HEK293 (cell line): ENCODE measurements around the gene IFNLR1.

Experiments
- CTCF ChIA-PET: fragments of 350-600 bp; formaldehyde crosslinking; extraction: SDS; loops from one replicate; lab custom pipeline; 2021; ENCODE audit warnings: antibody characterized with exemption; lab: Yijun Ruan, JAX
- POLR2A ChIA-PET: fragments of 300-600 bp; formaldehyde crosslinking; extraction: SDS; loops from one replicate; lab custom pipeline; 2020; ENCODE audit warnings: antibody characterized with exemption, inconsistent platforms; lab: Yijun Ruan, JAX
- H3K27ac ChIP-seq: fragments of 200-500 bp; sonication (Bioruptor generic); 2 replicates; pipeline ENCODE4 v1.5.1; 2014; ENCODE audit warnings: low read depth, low read length, control low read depth, inconsistent platforms; ENCODE audit errors: extremely low read depth
- H3K36me3 ChIP-seq, 2 experiments: fragments of 200-500 bp in 1 of 2; sonication (Bioruptor generic) in 1 of 2; 1 replicate in 1 of 2; 2 replicates in 1 of 2; pipeline ENCODE4 v1.5.1; 2014 to 2017; ENCODE audit warnings: inconsistent platforms in 2 of 2, low read length in 2 of 2; ENCODE audit not compliant: control insufficient read depth in 2 of 2, insufficient read depth in 1 of 2
- H3K4me1 ChIP-seq: fragments of 200-500 bp; sonication (Bioruptor generic); 2 replicates; pipeline ENCODE4 v1.5.1; 2014; ENCODE audit warnings: mild to moderate bottlenecking, low read length, inconsistent platforms; ENCODE audit not compliant: control insufficient read depth, insufficient read depth
- H3K4me3 ChIP-seq: 2 replicates; pipeline ENCODE4 v1.5.1; 2011; ENCODE audit warnings: low read depth, mild to moderate bottlenecking, control low read depth, low read length, moderate library complexity
- H3K9me3 ChIP-seq: fragments of 200-500 bp; sonication (Bioruptor generic); 2 replicates; pipeline ENCODE4 v1.5.1; 2014; ENCODE audit warnings: low read depth, low read length, inconsistent platforms; ENCODE audit not compliant: control insufficient read depth, insufficient read depth
- SP7 ChIP-seq: fragments of 450-650 bp; formaldehyde crosslinking; IDR thresholded peaks from 2 replicates; pipeline ENCODE4 v1.5.1; 2016; ENCODE audit warnings: missing biosample characterization, missing genetic modification characterization
- TCF7L2 ChIP-seq: IDR thresholded peaks from 2 replicates; pipeline ENCODE4 v1.6.1; 2011; ENCODE audit warnings: low read depth, mild to moderate bottlenecking, inconsistent platforms, low read length, moderate library complexity, borderline replicate concordance
- ZIC2 ChIP-seq: fragments of 450-650 bp; formaldehyde crosslinking; IDR thresholded peaks from 2 replicates; pipeline ENCODE4 v1.5.1; 2016; ENCODE audit warnings: missing biosample characterization, missing genetic modification characterization
- ZNF112 ChIP-seq: fragments of 450-650 bp; formaldehyde crosslinking; IDR thresholded peaks from 2 replicates; pipeline ENCODE4 v1.5.0; 2017; ENCODE audit warnings: missing biosample characterization, missing genetic modification characterization
- ZNF175 ChIP-seq: fragments of 450-650 bp; formaldehyde crosslinking; IDR thresholded peaks from 2 replicates; pipeline ENCODE4 v1.5.1; 2016; ENCODE audit warnings: missing biosample characterization, missing genetic modification characterization
- ZNF311 ChIP-seq: fragments of 450-650 bp; formaldehyde crosslinking; IDR thresholded peaks from 2 replicates; pipeline ENCODE4 v1.5.1; 2017; ENCODE audit warnings: missing biosample characterization, missing genetic modification characterization, borderline replicate concordance
- ZNF416 ChIP-seq: fragments of 450-650 bp; formaldehyde crosslinking; IDR thresholded peaks from 2 replicates; pipeline ENCODE4 v1.5.1; 2016; ENCODE audit warnings: missing biosample characterization, missing genetic modification characterization
- ZNF521 ChIP-seq: fragments of 450-650 bp; formaldehyde crosslinking; IDR thresholded peaks from 2 replicates; pipeline ENCODE4 v1.5.1; 2017; ENCODE audit warnings: missing biosample characterization, mild to moderate bottlenecking, missing genetic modification characterization
- ZNF544 ChIP-seq: fragments of 450-650 bp; formaldehyde crosslinking; IDR thresholded peaks from 2 replicates; pipeline ENCODE4 v1.5.0; 2017; ENCODE audit warnings: missing biosample characterization, missing genetic modification characterization
- ZNF677 ChIP-seq: fragments of 450-650 bp; IDR thresholded peaks from 2 replicates; pipeline ENCODE4 v1.5.0; 2018; ENCODE audit warnings: missing biosample characterization, mild to moderate bottlenecking, missing genetic modification characterization, moderate library complexity
- ZNF768 ChIP-seq: fragments of 450-650 bp; formaldehyde crosslinking; IDR thresholded peaks from 2 replicates; pipeline ENCODE4 v1.5.1; 2018; ENCODE audit warnings: missing biosample characterization, mild to moderate bottlenecking, missing genetic modification characterization
- ZNF776 ChIP-seq: fragments of 450-650 bp; formaldehyde crosslinking; IDR thresholded peaks from 2 replicates; pipeline ENCODE4 v1.5.0; 2017; ENCODE audit warnings: missing biosample characterization, missing genetic modification characterization, borderline replicate concordance
- ZSCAN23 ChIP-seq: fragments of 450-650 bp; formaldehyde crosslinking; IDR thresholded peaks from 2 replicates; pipeline ENCODE4 v1.5.1; 2016; ENCODE audit warnings: missing biosample characterization, missing genetic modification characterization
- TF ChIP-seq, protein P1 (sequence below): sonication (generic); formaldehyde crosslinking; IDR thresholded peaks from 2 replicates; pipeline ENCODE4 v1.8.1; 2022; ENCODE audit warnings: mild to moderate bottlenecking, moderate library complexity, missing genetic modification reagents
- TF ChIP-seq, protein P2 (sequence below): IDR thresholded peaks from 2 replicates; pipeline ENCODE4 v1.6.1; 2011; ENCODE audit warnings: mild to moderate bottlenecking, low read depth, low read length, borderline replicate concordance
- TF ChIP-seq, protein P3 (sequence below): fragments of 450-650 bp; formaldehyde crosslinking; IDR thresholded peaks from 2 replicates; pipeline ENCODE4 v1.5.1; 2017; ENCODE audit warnings: missing biosample characterization, missing genetic modification characterization
- TF ChIP-seq, protein P4 (sequence below): fragments of 450-650 bp; formaldehyde crosslinking; IDR thresholded peaks from 2 replicates; pipeline ENCODE4 v1.5.1; 2016; ENCODE audit warnings: missing biosample characterization, missing genetic modification characterization
- TF ChIP-seq, protein P5 (sequence below): fragments of 450-650 bp; formaldehyde crosslinking; IDR thresholded peaks from 2 replicates; pipeline ENCODE4 v1.5.1; 2016; ENCODE audit warnings: missing biosample characterization, missing genetic modification characterization
- TF ChIP-seq, protein P6 (sequence below): fragments of 450-650 bp; formaldehyde crosslinking; IDR thresholded peaks from 2 replicates; pipeline ENCODE4 v1.5.1; 2016; ENCODE audit warnings: missing biosample characterization, missing genetic modification characterization
- TF ChIP-seq, protein P7 (sequence below): fragments of 450-650 bp; formaldehyde crosslinking; IDR thresholded peaks from 2 replicates; pipeline ENCODE4 v1.5.1; 2016; ENCODE audit warnings: missing biosample characterization, missing genetic modification characterization

IFNLR1 gene

DNA sequence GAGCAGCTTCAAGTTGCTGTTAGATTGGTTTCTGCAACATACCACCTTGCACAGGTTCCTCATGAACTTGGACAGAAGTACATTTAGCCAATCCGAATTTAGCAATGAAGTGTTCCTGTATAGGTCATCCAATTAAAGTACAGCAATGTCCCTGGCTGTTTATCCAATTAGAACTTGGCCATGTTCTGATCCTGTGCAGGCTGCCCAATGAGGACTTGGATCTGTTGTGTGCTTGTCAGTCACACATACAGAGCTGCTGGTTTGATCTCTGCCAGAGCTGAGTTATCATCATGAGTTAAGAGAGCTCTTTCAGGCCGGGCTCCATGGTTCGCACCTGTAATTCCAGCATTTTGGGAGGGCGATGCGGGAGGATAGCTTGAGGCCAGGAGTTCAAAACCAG, 22.0 kb upstream of the IFNLR1 start (continued):
- TF ChIP-seq, protein P1, sequence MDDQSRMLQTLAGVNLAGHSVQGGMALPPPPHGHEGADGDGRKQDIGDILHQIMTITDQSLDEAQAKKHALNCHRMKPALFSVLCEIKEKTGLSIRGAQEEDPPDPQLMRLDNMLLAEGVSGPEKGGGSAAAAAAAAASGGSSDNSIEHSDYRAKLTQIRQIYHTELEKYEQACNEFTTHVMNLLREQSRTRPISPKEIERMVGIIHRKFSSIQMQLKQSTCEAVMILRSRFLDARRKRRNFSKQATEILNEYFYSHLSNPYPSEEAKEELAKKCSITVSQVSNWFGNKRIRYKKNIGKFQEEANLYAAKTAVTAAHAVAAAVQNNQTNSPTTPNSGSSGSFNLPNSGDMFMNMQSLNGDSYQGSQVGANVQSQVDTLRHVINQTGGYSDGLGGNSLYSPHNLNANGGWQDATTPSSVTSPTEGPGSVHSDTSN (CRISPR knock-in tag), result no peak
- TF ChIP-seq ZNF677 (tag by site-specific recombination) (no peak), ZNF416 (tag by site-specific recombination) (no peak), ZNF768 (tag by site-specific recombination) (no peak), ZNF175 (no peak)
- TF ChIP-seq, protein P2, sequence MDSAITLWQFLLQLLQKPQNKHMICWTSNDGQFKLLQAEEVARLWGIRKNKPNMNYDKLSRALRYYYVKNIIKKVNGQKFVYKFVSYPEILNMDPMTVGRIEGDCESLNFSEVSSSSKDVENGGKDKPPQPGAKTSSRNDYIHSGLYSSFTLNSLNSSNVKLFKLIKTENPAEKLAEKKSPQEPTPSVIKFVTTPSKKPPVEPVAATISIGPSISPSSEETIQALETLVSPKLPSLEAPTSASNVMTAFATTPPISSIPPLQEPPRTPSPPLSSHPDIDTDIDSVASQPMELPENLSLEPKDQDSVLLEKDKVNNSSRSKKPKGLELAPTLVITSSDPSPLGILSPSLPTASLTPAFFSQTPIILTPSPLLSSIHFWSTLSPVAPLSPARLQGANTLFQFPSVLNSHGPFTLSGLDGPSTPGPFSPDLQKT, result no peak
- TF ChIP-seq, protein P3, sequence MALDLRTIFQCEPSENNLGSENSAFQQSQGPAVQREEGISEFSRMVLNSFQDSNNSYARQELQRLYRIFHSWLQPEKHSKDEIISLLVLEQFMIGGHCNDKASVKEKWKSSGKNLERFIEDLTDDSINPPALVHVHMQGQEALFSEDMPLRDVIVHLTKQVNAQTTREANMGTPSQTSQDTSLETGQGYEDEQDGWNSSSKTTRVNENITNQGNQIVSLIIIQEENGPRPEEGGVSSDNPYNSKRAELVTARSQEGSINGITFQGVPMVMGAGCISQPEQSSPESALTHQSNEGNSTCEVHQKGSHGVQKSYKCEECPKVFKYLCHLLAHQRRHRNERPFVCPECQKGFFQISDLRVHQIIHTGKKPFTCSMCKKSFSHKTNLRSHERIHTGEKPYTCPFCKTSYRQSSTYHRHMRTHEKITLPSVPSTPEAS, result no peak

DNA sequence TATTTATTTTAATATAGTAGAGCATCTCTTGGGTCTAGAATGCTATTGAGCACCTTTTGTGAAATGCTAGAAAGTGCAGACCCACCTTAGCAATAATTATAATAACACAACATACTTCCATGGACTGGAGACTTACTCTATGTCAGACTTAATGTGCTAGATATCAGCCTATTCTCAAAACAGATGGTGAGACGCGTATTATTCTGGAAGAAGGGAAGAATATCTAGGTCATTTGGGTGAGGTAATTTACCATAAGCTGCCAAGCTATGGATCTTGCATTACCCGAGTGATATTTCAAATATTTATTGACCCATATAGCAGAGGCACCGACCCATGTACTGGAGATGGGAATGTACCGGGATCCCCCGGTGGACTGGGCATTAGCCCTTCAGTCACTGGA, 20.6 kb upstream of the IFNLR1 start:
- POLR2A ChIA-PET, result no interaction called here
- Histone ChIP-seq H3K4me3 (no peak overlapping the region), H3K4me1 (no peaks in the 10 kb centered on the region), H3K9me3 (no peaks in the 10 kb centered on the region), H3K36me3 (no peaks in the 10 kb centered on the region), H3K27ac (no peak overlapping the region)
- CTCF ChIA-PET, result interaction anchor here (0.6 to 2.4 kb wide), 3 partner anchors 9 to 183 kb away, joined by 3 to 14 read pairs (median 11); no protein-coding TSS in a partner anchor
- TF ChIP-seq ZNF521 (no peak), ZNF776 (tag by site-specific recombination) (no peak), ZNF311 (tag by site-specific recombination) (no peak), SP7 (tag by site-specific recombination) (no peak), ZIC2 (tag by site-specific recombination) (no peak), ZSCAN23 (no peak), ZNF112 (tag by site-specific recombination) (no peak), ZNF175 (no peak), ZNF544 (tag by site-specific recombination) (no peak), TCF7L2 (no peak)
- TF ChIP-seq, protein P4, sequence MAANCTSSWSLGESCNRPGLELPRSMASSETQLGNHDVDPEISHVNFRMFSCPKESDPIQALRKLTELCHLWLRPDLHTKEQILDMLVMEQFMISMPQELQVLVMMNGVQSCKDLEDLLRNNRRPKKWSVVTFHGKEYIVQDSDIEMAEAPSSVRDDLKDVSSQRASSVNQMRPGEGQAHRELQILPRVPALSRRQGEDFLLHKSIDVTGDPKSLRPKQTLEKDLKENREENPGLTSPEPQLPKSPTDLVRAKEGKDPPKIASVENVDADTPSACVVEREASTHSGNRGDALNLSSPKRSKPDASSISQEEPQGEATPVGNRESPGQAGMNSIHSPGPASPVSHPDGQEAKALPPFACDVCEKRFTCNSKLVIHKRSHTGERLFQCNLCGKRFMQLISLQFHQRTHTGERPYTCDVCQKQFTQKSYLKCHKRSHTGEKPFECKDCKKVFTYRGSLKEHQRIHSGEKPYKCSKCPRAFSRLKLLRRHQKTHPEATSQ (tag by site-specific recombination), result no peak
- TF ChIP-seq, protein P5, sequence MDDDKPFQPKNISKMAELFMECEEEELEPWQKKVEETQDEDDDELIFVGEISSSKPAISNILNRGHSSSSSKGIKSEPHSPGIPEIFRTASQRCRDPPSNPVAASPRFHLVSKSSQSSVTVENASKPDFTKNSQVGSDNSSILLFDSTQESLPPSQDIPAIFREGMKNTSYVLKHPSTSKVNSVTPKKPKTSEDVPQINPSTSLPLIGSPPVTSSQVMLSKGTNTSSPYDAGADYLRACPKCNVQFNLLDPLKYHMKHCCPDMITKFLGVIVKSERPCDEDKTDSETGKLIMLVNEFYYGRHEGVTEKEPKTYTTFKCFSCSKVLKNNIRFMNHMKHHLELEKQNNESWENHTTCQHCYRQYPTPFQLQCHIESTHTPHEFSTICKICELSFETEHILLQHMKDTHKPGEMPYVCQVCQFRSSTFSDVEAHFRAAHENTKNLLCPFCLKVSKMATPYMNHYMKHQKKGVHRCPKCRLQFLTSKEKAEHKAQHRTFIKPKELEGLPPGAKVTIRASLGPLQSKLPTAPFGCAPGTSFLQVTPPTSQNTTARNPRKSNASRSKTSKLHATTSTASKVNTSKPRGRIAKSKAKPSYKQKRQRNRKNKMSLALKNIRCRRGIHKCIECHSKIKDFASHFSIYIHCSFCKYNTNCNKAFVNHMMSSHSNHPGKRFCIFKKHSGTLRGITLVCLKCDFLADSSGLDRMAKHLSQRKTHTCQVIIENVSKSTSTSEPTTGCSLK, result no peak
- TF ChIP-seq, protein P2, result no peak
- TF ChIP-seq, protein P6, sequence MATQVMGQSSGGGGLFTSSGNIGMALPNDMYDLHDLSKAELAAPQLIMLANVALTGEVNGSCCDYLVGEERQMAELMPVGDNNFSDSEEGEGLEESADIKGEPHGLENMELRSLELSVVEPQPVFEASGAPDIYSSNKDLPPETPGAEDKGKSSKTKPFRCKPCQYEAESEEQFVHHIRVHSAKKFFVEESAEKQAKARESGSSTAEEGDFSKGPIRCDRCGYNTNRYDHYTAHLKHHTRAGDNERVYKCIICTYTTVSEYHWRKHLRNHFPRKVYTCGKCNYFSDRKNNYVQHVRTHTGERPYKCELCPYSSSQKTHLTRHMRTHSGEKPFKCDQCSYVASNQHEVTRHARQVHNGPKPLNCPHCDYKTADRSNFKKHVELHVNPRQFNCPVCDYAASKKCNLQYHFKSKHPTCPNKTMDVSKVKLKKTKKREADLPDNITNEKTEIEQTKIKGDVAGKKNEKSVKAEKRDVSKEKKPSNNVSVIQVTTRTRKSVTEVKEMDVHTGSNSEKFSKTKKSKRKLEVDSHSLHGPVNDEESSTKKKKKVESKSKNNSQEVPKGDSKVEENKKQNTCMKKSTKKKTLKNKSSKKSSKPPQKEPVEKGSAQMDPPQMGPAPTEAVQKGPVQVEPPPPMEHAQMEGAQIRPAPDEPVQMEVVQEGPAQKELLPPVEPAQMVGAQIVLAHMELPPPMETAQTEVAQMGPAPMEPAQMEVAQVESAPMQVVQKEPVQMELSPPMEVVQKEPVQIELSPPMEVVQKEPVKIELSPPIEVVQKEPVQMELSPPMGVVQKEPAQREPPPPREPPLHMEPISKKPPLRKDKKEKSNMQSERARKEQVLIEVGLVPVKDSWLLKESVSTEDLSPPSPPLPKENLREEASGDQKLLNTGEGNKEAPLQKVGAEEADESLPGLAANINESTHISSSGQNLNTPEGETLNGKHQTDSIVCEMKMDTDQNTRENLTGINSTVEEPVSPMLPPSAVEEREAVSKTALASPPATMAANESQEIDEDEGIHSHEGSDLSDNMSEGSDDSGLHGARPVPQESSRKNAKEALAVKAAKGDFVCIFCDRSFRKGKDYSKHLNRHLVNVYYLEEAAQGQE (tag by site-specific recombination), result no peak
- TF ChIP-seq, protein P7, sequence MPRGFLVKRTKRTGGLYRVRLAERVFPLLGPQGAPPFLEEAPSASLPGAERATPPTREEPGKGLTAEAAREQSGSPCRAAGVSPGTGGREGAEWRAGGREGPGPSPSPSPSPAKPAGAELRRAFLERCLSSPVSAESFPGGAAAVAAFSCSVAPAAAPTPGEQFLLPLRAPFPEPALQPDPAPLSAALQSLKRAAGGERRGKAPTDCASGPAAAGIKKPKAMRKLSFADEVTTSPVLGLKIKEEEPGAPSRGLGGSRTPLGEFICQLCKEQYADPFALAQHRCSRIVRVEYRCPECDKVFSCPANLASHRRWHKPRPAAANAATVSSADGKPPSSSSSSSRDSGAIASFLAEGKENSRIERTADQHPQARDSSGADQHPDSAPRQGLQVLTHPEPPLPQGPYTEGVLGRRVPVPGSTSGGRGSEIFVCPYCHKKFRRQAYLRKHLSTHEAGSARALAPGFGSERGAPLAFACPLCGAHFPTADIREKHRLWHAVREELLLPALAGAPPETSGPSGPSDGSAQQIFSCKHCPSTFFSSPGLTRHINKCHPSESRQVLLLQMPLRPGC, result no peak
